ENCODE data around the gene MTURN. TPM values are rescaled to one million over a fixed set of nuclear protein-coding genes. Genes with fewer than 3 reads are reported as not detected.

MTURN gene
- total and polyA plus RNA-seq, 9 of the 15 experiments (the other 6 are each of a cell fraction or from before 2014, with no cell fraction given) = 0.94 to 14.8 (median 6.4) TPM

GRCh38 chr7:30183749-30184369 lies 49.1 kb downstream of the MTURN start:
- ChIA-PET POLR2A (interaction anchor here (0.6 to 0.9 kb wide), 4 partner anchors 10 to 511 kb away, joined by 3 to 4 read pairs (median 3); no protein-coding TSS in a partner anchor), CTCF (ENCODE audit: low intra/inter-chr PET ratio) (no interaction called here)
- H4K20me1 ChIP-seq (replicated peaks; ENCODE audit: control insufficient read depth, insufficient read depth, low read length) = no peaks in the 10 kb centered on the region

More at GRCh38 chr7:30183749-30184369, 49.1 kb downstream of the MTURN start:
- FAIRE-seq (no peak), DNase-seq (ENCODE audit: extremely low read depth in 1 of 4, low spot score in 3 of 4) (no peak), ATAC-seq (no peak)
- Histone ChIP-seq H3K4me2 (ENCODE audit: insufficient read depth, low read length) (no peak overlapping the region), H2AFZ (ENCODE audit: low read depth, low read length) (no peak overlapping the region), H3K4me1 (replicated peaks in 1 of 2; ENCODE audit: control insufficient read depth in 2 of 2, insufficient read depth in 2 of 2, low read length in 2 of 2) (no peaks in the 10 kb centered on the region), H3K27me3 (ENCODE audit: control insufficient read depth in 2 of 2, insufficient read depth in 2 of 2, low read length in 2 of 2) (0 out of 5 replicates have a peak, but pooled peaks cover 0 to 3% of the 10 kb centered on the region in 2 experiments), H3K9me3 (replicated peaks; ENCODE audit: control insufficient read depth, insufficient read depth, low read depth, low read length) (no peaks in the 10 kb centered on the region), H3K9me1 (ENCODE audit: control insufficient read depth, insufficient read depth, low read length) (no peaks in the 10 kb centered on the region), H3K27ac (ENCODE audit: extremely low read depth, low read depth, low read length) (no peak overlapping the region), H3K36me3 (ENCODE audit: control insufficient read depth, insufficient read depth, low read length) (no peaks in the 10 kb centered on the region), H3K4me3 (no peak overlapping the region), H3K9ac (ENCODE audit: insufficient read depth in 1 of 2, low read depth in 2 of 2, low read length in 2 of 2) (no peak overlapping the region), H3K79me2 (ENCODE audit: control insufficient read depth, insufficient read depth, low read length) (no peaks in the 10 kb centered on the region)
- in situ Hi-C loops (cut with MboI) = no loop called here
- intact Hi-C loops (cut with micrococcal nuclease) = no loop called here
- BruUV-seq (replicated peaks) = no TSS peak
- TF ChIP-seq RB1 (IDR thresholded peaks at IDR 0.05; ENCODE audit: low read depth) (no peak), MXD1 (CRISPR knock-in tag; IDR thresholded peaks at IDR 0.05; ENCODE audit: borderline replicate concordance, poor library complexity, severe bottlenecking) (no peak), HDAC2 (IDR thresholded peaks at IDR 0.05) (no peak), ZNF695 (CRISPR knock-in tag; IDR thresholded peaks at IDR 0.05) (no peak), ETS2 (tag; IDR thresholded peaks at IDR 0.05; ENCODE audit: borderline replicate concordance, poor library complexity, severe bottlenecking) (no peak), HDAC8 (tag; IDR thresholded peaks at IDR 0.05) (no peak), GABPA (tag; conservative IDR thresholded peaks at IDR 0.05; ENCODE audit: low read depth) (no peak), ZNF699 (CRISPR knock-in tag; IDR thresholded peaks at IDR 0.05; ENCODE audit: insufficient replicate concordance) (no peak)
- TF ChIP-seq, protein P1, sequence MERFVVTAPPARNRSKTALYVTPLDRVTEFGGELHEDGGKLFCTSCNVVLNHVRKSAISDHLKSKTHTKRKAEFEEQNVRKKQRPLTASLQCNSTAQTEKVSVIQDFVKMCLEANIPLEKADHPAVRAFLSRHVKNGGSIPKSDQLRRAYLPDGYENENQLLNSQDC (CRISPR knock-in tag; IDR thresholded peaks at IDR 0.05) = no peak
- TF ChIP-seq, protein P2, sequence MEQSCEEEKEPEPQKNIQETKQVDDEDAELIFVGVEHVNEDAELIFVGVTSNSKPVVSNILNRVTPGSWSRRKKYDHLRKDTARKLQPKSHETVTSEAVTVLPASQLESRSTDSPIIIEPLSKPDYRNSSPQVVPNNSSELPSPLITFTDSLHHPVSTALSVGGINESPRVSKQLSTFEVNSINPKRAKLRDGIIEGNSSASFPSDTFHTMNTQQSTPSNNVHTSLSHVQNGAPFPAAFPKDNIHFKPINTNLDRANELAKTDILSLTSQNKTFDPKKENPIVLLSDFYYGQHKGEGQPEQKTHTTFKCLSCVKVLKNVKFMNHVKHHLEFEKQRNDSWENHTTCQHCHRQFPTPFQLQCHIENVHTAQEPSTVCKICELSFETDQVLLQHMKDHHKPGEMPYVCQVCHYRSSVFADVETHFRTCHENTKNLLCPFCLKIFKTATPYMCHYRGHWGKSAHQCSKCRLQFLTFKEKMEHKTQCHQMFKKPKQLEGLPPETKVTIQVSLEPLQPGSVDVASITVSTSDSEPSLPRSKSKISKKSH (CRISPR knock-in tag; IDR thresholded peaks at IDR 0.05) = no peak
- WGBS (ENCODE audit: insufficient coverage, low coverage, missing lambda C conversion rate) = 4% methylated on average over 4 of the region's 4 CpGs
